GM20000 (cell line): ENCODE results near the gene LGALS8.

ENCODE experiments used
- DNase-seq: peaks from one replicate; pipeline ENCODE4 v3.0.0; 2012; ENCODE audit warnings: low spot score
- CTCF ChIP-seq: IDR thresholded peaks from 2 replicates; pipeline ENCODE4 v1.5.1; 2012; ENCODE audit warnings: mild to moderate bottlenecking, control low read depth; ENCODE audit errors: extremely low read depth, missing control alignments

Gene LGALS8

GRCh38 chr1:236534151-236534651 lies 10.4 kb downstream of the LGALS8 start:
- TF ChIP-seq CTCF, result no peak
- no peak for DNase-seq

GRCh38 chr1:236535190-236535589 lies 11.4 kb downstream of the LGALS8 start:
- DNase-seq, result no peak
- TF ChIP-seq CTCF, result no peak

- no peak for TF ChIP-seq CTCF
- DNase-seq, result no peak
Measured at GRCh38 chr1:236535662-236536161, 11.9 kb downstream of the LGALS8 start.

GRCh38 chr1:236536540-236536939 lies 12.8 kb downstream of the LGALS8 start:
- DNase-seq, result no peak
- no peak for TF ChIP-seq CTCF

GRCh38 chr1:236540813-236541465 lies 17.2 kb downstream of the LGALS8 start:
- DNase-seq, result no peak
- TF ChIP-seq CTCF, result no peak

GRCh38 chr1:236541710-236542109 lies 17.9 kb downstream of the LGALS8 start:
- DNase-seq, result no peak
- no peak for TF ChIP-seq CTCF

- no peak for DNase-seq
- no peak for TF ChIP-seq CTCF
Measured at GRCh38 chr1:236543065-236543669, 19.4 kb downstream of the LGALS8 start.
